HEK293 (cell line): ENCODE measurements around the gene DMGDH.

Experiments used
- CTCF ChIA-PET: fragments of 350-600 bp; formaldehyde crosslinking; extraction: SDS; loops from one replicate; lab custom pipeline; 2021; ENCODE audit warnings: antibody characterized with exemption; lab: Yijun Ruan, JAX
- POLR2A ChIA-PET: fragments of 300-600 bp; formaldehyde crosslinking; extraction: SDS; loops from one replicate; lab custom pipeline; 2020; ENCODE audit warnings: antibody characterized with exemption, inconsistent platforms; lab: Yijun Ruan, JAX
- H3K27ac ChIP-seq: fragments of 200-500 bp; sonication (Bioruptor generic); 2 replicates; pipeline ENCODE4 v1.5.1; 2014; ENCODE audit warnings: low read depth, low read length, control low read depth, inconsistent platforms; ENCODE audit errors: extremely low read depth
- H3K36me3 ChIP-seq, 2 experiments: fragments of 200-500 bp in 1 of 2; sonication (Bioruptor generic) in 1 of 2; 1 replicate in 1 of 2; 2 replicates in 1 of 2; pipeline ENCODE4 v1.5.1; 2014 to 2017; ENCODE audit warnings: inconsistent platforms in 2 of 2, low read length in 2 of 2; ENCODE audit not compliant: control insufficient read depth in 2 of 2, insufficient read depth in 1 of 2
- H3K4me1 ChIP-seq: fragments of 200-500 bp; sonication (Bioruptor generic); 2 replicates; pipeline ENCODE4 v1.5.1; 2014; ENCODE audit warnings: mild to moderate bottlenecking, low read length, inconsistent platforms; ENCODE audit not compliant: control insufficient read depth, insufficient read depth
- H3K4me3 ChIP-seq: 2 replicates; pipeline ENCODE4 v1.5.1; 2011; ENCODE audit warnings: low read depth, mild to moderate bottlenecking, control low read depth, low read length, moderate library complexity
- H3K9me3 ChIP-seq: fragments of 200-500 bp; sonication (Bioruptor generic); 2 replicates; pipeline ENCODE4 v1.5.1; 2014; ENCODE audit warnings: low read depth, low read length, inconsistent platforms; ENCODE audit not compliant: control insufficient read depth, insufficient read depth
- CTCF ChIP-seq: fragments of 450-650 bp; formaldehyde crosslinking; IDR thresholded peaks from 2 replicates; pipeline ENCODE4 v1.5.1; 2016; ENCODE audit warnings: missing biosample characterization, missing genetic modification characterization
- FEZF1 ChIP-seq: fragments of 450-650 bp; formaldehyde crosslinking; IDR thresholded peaks from 2 replicates; pipeline ENCODE4 v1.5.1; 2016; ENCODE audit warnings: missing biosample characterization, missing genetic modification characterization
- GLIS1 ChIP-seq: fragments of 450-650 bp; formaldehyde crosslinking; IDR thresholded peaks from 2 replicates; pipeline ENCODE4 v1.5.1; 2016; ENCODE audit warnings: missing biosample characterization, missing genetic modification characterization
- IKZF3 ChIP-seq: fragments of 450-650 bp; IDR thresholded peaks from 2 replicates; pipeline ENCODE4 v1.5.0; 2018; ENCODE audit warnings: missing biosample characterization, mild to moderate bottlenecking, missing genetic modification characterization, moderate library complexity
- KLF7 ChIP-seq: fragments of 450-650 bp; formaldehyde crosslinking; IDR thresholded peaks from 2 replicates; pipeline ENCODE4 v1.5.1; 2016; ENCODE audit warnings: missing biosample characterization, missing genetic modification characterization, borderline replicate concordance
- MZF1 ChIP-seq: fragments of 450-650 bp; formaldehyde crosslinking; IDR thresholded peaks from 2 replicates; pipeline ENCODE4 v1.5.1; 2017; ENCODE audit warnings: missing biosample characterization, missing genetic modification characterization, borderline replicate concordance
- PRDM1 ChIP-seq: fragments of 450-650 bp; formaldehyde crosslinking; IDR thresholded peaks from 2 replicates; pipeline ENCODE4; 2016; ENCODE audit warnings: missing biosample characterization, missing genetic modification characterization
- SETDB1 ChIP-seq: IDR thresholded peaks from one replicate; pipeline ENCODE4 v1.6.1; 2017; ENCODE audit warnings: mild to moderate bottlenecking, low read length, moderate library complexity, mixed read lengths; ENCODE audit not compliant: insufficient read length
- YY2 ChIP-seq: fragments of 450-650 bp; formaldehyde crosslinking; IDR thresholded peaks from 2 replicates; pipeline ENCODE4 v1.5.1; 2016; ENCODE audit warnings: missing biosample characterization, missing genetic modification characterization
- ZFP37 ChIP-seq: fragments of 450-650 bp; formaldehyde crosslinking; IDR thresholded peaks from 2 replicates; pipeline ENCODE4 v1.5.1; 2016; ENCODE audit warnings: missing biosample characterization, missing genetic modification characterization
- ZNF112 ChIP-seq: fragments of 450-650 bp; formaldehyde crosslinking; IDR thresholded peaks from 2 replicates; pipeline ENCODE4 v1.5.0; 2017; ENCODE audit warnings: missing biosample characterization, missing genetic modification characterization
- ZNF138 ChIP-seq: fragments of 450-650 bp; formaldehyde crosslinking; IDR thresholded peaks from 2 replicates; pipeline ENCODE4 v1.5.1; 2016; ENCODE audit warnings: missing biosample characterization, missing genetic modification characterization, borderline replicate concordance
- ZNF2 ChIP-seq: fragments of 450-650 bp; formaldehyde crosslinking; IDR thresholded peaks from 2 replicates; pipeline ENCODE4 v1.5.1; 2016; ENCODE audit warnings: missing biosample characterization, missing genetic modification characterization
- ZNF202 ChIP-seq: fragments of 450-650 bp; formaldehyde crosslinking; IDR thresholded peaks from 2 replicates; pipeline ENCODE4 v1.5.1; 2016; ENCODE audit warnings: missing biosample characterization, missing genetic modification characterization, borderline replicate concordance
- ZNF324 ChIP-seq: fragments of 450-650 bp; formaldehyde crosslinking; IDR thresholded peaks from 2 replicates; pipeline ENCODE4 v1.5.1; 2016; ENCODE audit warnings: missing biosample characterization, missing genetic modification characterization
- ZNF341 ChIP-seq: fragments of 450-650 bp; formaldehyde crosslinking; IDR thresholded peaks from 2 replicates; pipeline ENCODE4; 2016; ENCODE audit warnings: low read depth, missing biosample characterization, missing genetic modification characterization
- ZNF366 ChIP-seq: fragments of 450-650 bp; formaldehyde crosslinking; conservative IDR thresholded peaks from 2 replicates; pipeline ENCODE4 v1.5.1; 2016; ENCODE audit warnings: missing biosample characterization, missing genetic modification characterization
- ZNF416 ChIP-seq: fragments of 450-650 bp; formaldehyde crosslinking; IDR thresholded peaks from 2 replicates; pipeline ENCODE4 v1.5.1; 2016; ENCODE audit warnings: missing biosample characterization, missing genetic modification characterization
- ZNF585B ChIP-seq: fragments of 450-650 bp; formaldehyde crosslinking; IDR thresholded peaks from 2 replicates; pipeline ENCODE4 v1.5.1; 2016; ENCODE audit warnings: missing biosample characterization, missing genetic modification characterization
- ZNF629 ChIP-seq: fragments of 450-650 bp; formaldehyde crosslinking; IDR thresholded peaks from 2 replicates; pipeline ENCODE4 v1.5.1; 2017; ENCODE audit warnings: missing biosample characterization, missing genetic modification characterization
- ZNF654 ChIP-seq: fragments of 450-650 bp; formaldehyde crosslinking; IDR thresholded peaks from 2 replicates; pipeline ENCODE4 v1.5.1; 2016; ENCODE audit warnings: low read depth, missing biosample characterization, missing genetic modification characterization
- ZNF660 ChIP-seq: fragments of 450-650 bp; IDR thresholded peaks from 2 replicates; pipeline ENCODE4 v1.5.1; 2018; ENCODE audit warnings: missing biosample characterization, mild to moderate bottlenecking, missing genetic modification characterization
- ZNF76 ChIP-seq: fragments of 450-650 bp; formaldehyde crosslinking; IDR thresholded peaks from 2 replicates; pipeline ENCODE4; 2016; ENCODE audit warnings: low read depth, missing biosample characterization, missing genetic modification characterization, borderline replicate concordance
- ZXDB ChIP-seq: fragments of 450-650 bp; formaldehyde crosslinking; IDR thresholded peaks from 2 replicates; pipeline ENCODE4 v1.5.1; 2016; ENCODE audit warnings: missing biosample characterization, missing genetic modification characterization
- TF ChIP-seq, protein P1 (sequence below): fragments of 450-650 bp; formaldehyde crosslinking; IDR thresholded peaks from 2 replicates; pipeline ENCODE4 v1.5.1; 2016; ENCODE audit warnings: missing biosample characterization, missing genetic modification characterization
- TF ChIP-seq, protein P2 (sequence below): fragments of 450-650 bp; formaldehyde crosslinking; IDR thresholded peaks from 2 replicates; pipeline ENCODE4 v1.5.1; 2016; ENCODE audit warnings: missing biosample characterization, missing genetic modification characterization, borderline replicate concordance
- TF ChIP-seq, protein P3 (sequence below): fragments of 450-650 bp; formaldehyde crosslinking; IDR thresholded peaks from 2 replicates; pipeline ENCODE4 v1.5.1; 2017; ENCODE audit warnings: missing biosample characterization, missing genetic modification characterization
- TF ChIP-seq, protein P4 (sequence below): fragments of 450-650 bp; formaldehyde crosslinking; IDR thresholded peaks from 2 replicates; pipeline ENCODE4 v1.5.1; 2016; ENCODE audit warnings: missing biosample characterization, missing genetic modification characterization

Gene DMGDH

GRCh38 chr5:79025054-79025472 lies 44.4 kb downstream of the DMGDH start:
- ChIA-PET POLR2A (interaction anchor here (1.3 kb wide), 1 partner anchor 108 kb away, joined by 12 read pairs; no protein-coding TSS in a partner anchor), CTCF (interaction anchor here (0.6 to 9.6 kb wide), 102 partner anchors 9 to 1092 kb away, joined by 3 to 303 read pairs (median 4); partner anchors contain the start of genes ARSB, BHMT2 and DMGDH)
- Histone ChIP-seq H3K36me3 (no peaks in the 10 kb centered on the region), H3K4me1 (peaks cover 5% of the 10 kb centered on the region), H3K4me3 (peak overlapping the region; percentile 27), H3K27ac (no peak overlapping the region; the same call in 1 of the 2 replicates), H3K9me3 (no peaks in the 10 kb centered on the region)
- TF ChIP-seq ZNF138 (tag by site-specific recombination) (no peak), YY2 (no peak), GLIS1 (tag by site-specific recombination) (peak; percentile 44), ZNF341 (no peak), ZNF324 (no peak), SETDB1 (no peak), ZNF585B (tag by site-specific recombination) (no peak), ZNF202 (tag by site-specific recombination) (no peak), ZNF76 (tag by site-specific recombination) (no peak), ZNF629 (tag by site-specific recombination) (no peak), FEZF1 (tag by site-specific recombination) (no peak), ZNF2 (tag by site-specific recombination) (no peak), ZNF112 (tag by site-specific recombination) (no peak), KLF7 (tag by site-specific recombination) (no peak), MZF1 (tag by site-specific recombination) (peak; percentile 93), ZNF416 (no peak), PRDM1 (tag by site-specific recombination) (peak; percentile 77), ZNF366 (peak; percentile 47), ZXDB (tag by site-specific recombination) (no peak), CTCF (tag by site-specific recombination) (peak; percentile 82), IKZF3 (peak; percentile 72), ZNF654 (tag by site-specific recombination) (peak; percentile 95), ZNF660 (tag by site-specific recombination) (peak; percentile 73), ZFP37 (tag by site-specific recombination) (0 out of 2 replicates have a peak, but pooled peaks have one; percentile 46)
- TF ChIP-seq, protein P1, sequence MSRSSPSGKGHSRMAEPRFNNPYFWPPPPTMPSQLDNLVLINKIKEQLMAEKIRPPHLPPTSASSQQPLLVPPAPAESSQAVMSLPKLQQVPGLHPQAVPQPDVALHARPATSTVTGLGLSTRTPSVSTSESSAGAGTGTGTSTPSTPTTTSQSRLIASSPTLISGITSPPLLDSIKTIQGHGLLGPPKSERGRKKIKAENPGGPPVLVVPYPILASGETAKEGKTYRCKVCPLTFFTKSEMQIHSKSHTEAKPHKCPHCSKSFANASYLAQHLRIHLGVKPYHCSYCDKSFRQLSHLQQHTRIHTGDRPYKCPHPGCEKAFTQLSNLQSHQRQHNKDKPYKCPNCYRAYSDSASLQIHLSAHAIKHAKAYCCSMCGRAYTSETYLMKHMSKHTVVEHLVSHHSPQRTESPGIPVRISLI (tag by site-specific recombination), result peak; percentile 29; the same call in 1 of the 2 replicates
- TF ChIP-seq, protein P2, sequence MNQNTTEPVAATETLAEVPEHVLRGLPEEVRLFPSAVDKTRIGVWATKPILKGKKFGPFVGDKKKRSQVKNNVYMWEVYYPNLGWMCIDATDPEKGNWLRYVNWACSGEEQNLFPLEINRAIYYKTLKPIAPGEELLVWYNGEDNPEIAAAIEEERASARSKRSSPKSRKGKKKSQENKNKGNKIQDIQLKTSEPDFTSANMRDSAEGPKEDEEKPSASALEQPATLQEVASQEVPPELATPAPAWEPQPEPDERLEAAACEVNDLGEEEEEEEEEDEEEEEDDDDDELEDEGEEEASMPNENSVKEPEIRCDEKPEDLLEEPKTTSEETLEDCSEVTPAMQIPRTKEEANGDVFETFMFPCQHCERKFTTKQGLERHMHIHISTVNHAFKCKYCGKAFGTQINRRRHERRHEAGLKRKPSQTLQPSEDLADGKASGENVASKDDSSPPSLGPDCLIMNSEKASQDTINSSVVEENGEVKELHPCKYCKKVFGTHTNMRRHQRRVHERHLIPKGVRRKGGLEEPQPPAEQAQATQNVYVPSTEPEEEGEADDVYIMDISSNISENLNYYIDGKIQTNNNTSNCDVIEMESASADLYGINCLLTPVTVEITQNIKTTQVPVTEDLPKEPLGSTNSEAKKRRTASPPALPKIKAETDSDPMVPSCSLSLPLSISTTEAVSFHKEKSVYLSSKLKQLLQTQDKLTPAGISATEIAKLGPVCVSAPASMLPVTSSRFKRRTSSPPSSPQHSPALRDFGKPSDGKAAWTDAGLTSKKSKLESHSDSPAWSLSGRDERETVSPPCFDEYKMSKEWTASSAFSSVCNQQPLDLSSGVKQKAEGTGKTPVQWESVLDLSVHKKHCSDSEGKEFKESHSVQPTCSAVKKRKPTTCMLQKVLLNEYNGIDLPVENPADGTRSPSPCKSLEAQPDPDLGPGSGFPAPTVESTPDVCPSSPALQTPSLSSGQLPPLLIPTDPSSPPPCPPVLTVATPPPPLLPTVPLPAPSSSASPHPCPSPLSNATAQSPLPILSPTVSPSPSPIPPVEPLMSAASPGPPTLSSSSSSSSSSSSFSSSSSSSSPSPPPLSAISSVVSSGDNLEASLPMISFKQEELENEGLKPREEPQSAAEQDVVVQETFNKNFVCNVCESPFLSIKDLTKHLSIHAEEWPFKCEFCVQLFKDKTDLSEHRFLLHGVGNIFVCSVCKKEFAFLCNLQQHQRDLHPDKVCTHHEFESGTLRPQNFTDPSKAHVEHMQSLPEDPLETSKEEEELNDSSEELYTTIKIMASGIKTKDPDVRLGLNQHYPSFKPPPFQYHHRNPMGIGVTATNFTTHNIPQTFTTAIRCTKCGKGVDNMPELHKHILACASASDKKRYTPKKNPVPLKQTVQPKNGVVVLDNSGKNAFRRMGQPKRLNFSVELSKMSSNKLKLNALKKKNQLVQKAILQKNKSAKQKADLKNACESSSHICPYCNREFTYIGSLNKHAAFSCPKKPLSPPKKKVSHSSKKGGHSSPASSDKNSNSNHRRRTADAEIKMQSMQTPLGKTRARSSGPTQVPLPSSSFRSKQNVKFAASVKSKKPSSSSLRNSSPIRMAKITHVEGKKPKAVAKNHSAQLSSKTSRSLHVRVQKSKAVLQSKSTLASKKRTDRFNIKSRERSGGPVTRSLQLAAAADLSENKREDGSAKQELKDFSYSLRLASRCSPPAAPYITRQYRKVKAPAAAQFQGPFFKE (tag by site-specific recombination), result no peak
- TF ChIP-seq, protein P3, sequence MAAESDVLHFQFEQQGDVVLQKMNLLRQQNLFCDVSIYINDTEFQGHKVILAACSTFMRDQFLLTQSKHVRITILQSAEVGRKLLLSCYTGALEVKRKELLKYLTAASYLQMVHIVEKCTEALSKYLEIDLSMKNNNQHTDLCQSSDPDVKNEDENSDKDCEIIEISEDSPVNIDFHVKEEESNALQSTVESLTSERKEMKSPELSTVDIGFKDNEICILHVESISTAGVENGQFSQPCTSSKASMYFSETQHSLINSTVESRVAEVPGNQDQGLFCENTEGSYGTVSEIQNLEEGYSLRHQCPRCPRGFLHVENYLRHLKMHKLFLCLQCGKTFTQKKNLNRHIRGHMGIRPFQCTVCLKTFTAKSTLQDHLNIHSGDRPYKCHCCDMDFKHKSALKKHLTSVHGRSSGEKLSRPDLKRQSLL (tag by site-specific recombination), result no peak
- TF ChIP-seq, protein P4, sequence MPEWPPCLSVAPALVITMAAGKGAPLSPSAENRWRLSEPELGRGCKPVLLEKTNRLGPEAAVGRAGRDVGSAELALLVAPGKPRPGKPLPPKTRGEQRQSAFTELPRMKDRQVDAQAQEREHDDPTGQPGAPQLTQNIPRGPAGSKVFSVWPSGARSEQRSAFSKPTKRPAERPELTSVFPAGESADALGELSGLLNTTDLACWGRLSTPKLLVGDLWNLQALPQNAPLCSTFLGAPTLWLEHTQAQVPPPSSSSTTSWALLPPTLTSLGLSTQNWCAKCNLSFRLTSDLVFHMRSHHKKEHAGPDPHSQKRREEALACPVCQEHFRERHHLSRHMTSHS (tag by site-specific recombination), result no peak
